NCI-H2171 treated with DMSO at 0.1 percent for 48 hours (cell line): ENCODE results near the gene ME3.
"Not testable (repeated sequence)": the region's sequence is repeated elsewhere in the genome, so short reads cannot be mapped to it uniquely, and the experiment has no call there.

Experiments
- DNase-seq: peaks from one replicate; lab custom pipeline; 2025; lab: John Stamatoyannopoulos, UW

ME3 gene

DNA sequence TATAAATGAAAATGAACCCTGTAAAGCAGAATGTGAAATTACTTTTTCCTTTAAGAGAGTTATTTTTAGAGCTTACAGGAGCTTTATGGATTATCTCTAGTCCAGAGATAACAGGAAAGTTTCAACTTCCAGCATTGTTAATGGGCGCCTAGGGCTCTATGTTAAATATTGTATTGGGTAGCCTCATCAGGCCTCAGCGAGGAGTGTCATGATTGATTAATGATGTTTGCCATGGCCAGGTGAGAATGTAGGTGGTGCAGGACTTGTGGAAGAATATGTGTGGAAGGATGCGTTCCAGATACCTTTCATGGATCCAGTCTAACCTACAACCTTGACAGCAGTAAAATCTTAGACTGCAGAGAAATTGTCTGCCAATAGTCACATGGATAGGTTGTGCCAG is 50.6 kb downstream of the ME3 start:
- DNase-seq = no peak

DNA sequence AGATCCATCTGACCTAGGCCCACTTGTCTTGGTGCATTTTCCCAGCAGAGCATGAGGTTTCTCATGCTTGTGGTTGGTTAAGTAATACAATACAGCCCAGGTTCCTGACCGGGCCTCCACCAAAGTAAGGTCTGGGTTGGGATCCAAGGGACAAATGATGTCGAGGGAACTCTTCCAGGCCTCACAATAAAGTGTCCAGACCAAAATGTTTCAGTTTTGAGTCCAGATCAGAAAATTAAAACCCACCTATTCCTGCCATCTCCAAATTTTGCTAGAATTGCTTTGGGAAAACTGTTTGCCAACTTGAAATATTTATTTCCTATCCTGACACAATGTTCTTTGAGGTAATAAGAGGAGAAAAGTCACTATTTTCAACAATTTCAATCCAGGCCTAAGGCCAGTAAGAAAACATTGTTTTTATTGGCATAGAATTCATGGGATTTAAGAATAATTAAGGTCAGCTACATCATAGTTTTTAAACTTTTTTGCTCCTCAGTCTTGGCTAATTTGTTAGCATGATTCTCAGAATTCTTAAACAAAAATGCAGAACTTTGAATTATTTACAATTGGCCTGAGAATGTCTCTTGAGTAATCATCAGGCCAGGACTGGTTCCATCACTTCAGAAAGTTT is 51.4 kb downstream of the ME3 start:
- no peak for DNase-seq

DNA sequence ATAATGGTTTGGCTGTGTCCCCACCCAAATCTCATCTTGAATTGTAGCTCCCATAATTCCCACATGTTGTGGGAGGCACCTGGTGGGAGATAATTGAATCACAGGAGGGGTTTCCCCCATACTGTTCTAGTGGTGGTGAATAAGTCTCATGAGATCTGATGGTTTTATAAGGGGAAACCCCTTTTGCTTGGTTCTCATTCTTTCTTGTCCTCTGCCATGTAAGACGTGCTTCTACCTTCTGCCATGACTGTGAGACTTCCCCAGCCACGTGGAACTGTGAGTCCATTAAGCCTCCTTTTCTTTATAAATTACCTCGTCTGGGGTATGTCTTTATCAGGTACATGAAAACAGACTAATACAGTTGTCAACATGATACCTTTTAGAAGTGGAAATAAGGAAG is 53.0 kb downstream of the ME3 start:
- not testable (repeated sequence) for DNase-seq

DNA sequence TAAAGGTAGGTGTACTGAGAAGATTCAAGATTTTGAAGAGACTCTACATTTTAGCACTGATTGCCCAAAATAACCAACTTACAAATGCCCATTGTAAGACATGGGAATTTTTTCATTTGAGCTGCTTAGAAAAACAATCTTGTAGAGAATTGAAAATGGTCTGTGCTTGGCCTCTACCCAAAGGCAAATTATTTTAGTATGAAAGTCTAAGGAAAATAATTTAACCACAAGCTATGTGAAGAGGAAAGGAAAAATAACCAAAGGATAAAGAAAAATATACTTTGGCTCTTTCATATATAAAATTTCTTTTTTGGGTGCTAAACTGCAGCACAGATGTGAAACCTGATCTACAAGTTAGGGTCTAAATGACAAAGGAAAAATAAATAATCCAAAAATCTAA is 54.9 kb downstream of the ME3 start:
- DNase-seq = no peak

DNA sequence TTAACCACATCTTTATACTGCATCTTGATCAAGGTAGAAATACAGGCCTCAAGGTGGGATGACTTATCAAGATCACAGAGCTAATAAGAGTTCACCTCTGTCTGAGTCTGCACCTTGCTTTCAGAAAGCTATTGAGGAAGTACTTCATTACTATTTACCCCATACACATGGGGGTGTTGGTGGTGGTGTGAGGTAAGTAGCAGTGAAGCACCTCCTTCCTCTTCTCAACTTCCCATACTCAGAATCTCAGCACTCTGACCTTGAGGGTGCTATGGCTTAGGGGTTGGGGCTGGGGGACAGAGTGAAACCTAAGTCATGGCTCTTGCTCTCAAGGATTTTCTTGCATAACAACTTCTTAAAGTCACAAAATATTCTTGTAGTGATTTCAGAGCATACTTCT is 56.9 kb downstream of the ME3 start:
- no peak for DNase-seq

DNA sequence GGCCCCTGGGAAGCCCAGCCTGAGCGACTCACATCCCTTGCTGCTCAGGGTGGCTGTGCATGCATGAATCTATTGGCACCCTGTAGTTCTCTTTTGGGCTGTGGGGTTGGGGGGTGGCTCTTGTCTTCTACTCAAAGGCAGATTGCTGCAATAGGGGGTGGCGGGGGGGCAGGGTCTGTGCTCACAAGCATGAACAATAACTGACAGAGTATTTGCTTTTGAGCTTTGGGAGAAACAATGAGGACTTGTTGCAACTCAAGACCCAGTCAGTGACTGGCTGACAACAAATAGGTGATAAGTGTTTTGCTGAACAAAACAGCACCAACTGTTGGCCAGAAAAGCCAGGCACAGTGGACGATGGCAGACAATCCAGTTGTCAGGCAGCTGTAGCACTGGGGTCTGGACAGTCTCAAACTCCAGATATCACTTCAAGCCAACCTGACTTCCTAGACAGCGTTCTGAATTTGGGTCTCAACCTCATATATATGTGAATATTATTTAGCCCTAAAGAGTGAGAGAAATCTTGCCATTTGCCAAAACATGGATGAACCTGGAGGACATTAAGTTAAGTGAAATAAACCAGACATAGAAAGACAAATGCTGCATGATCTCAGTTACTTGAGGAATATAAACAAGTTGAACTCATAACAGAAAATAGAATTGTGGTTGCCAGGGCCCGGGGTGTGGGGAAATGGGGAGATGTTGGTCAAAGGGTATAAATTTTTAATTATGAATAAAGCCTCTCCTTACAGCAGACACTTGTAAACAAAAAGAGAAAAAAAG is 61.7 kb downstream of the ME3 start:
- DNase-seq = no peak

DNA sequence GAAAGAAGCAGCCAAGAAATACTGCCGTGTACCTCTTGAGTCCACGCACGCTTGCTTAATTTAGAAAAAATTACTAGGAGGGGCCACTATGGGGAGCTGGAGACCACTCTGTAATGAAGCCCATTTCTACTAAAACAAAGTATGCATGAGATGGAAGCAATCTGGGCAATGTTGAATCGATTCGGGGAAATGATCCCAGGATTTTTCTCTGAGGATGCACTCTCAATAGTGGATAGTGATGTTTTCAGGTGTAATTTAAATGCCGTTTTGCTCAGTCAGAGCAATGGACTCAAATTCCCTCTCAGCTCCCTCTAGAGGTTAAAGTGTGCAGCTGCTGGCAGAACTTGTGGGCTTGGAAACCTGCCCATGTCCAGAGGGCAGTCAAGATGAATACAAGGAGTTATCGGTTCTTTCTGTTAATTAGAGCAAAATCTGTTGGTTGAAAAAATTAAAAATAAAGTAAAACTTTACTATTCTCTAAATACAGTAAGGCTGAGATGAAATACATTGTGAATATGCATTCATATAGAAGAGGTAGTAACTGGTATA is 64.1 kb downstream of the ME3 start:
- DNase-seq = peak; percentile 100

DNA sequence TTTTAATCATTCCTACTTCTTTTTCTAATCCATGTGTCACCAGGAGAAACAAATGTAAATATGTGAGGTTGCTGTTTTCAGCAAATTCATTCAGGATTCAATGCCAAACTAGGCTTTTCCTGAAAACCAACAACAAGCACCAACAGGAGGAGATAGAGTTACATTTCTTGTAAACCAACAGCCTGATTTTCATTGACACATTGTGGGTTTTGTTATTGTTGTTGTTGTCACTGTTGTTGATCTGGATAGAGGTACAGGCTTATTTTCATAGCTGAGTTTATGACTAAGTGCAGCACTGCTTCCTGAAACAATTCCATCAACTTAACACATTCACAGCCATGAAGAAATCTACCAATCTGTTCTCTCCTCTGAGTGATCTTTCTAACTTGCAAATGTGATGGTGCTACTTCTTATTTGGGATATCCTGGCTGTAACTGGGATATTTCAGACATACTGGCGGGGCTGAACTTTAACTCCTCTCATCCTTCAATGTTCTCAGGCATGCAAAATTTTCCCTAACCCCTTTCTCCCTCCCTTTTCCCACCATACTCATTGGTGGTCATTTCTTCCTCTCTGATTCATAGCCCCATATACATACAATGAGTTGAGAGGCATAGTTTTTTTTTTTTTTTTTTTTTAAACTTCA is 65.5 kb downstream of the ME3 start:
- no peak for DNase-seq

DNA sequence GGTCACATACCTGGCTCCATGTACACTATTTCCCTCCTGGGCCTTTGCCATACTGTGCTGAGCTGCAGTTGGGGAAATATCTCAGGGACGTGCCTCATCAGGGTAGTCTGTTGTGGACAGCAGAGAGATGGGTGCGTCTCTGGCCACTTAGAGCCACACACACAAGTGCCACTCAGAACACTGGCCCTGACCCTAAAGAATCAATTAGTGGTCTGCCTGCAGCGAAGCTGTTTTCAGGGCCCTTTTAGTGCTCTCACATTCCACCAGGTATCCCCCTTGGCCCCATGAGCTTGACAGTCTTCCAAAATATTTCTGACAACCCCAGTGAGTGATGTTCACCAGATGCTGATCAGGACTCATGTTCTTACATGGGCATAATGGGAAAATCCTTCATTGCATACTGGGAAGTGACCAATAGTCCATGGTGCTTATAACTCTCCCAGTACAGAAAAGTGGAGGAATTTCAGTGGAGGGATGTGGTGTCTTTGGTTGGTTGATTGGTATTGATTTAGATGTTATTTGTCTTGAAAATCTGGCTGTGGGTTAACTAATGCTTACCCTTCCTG is 66.1 kb downstream of the ME3 start:
- no peak for DNase-seq

DNA sequence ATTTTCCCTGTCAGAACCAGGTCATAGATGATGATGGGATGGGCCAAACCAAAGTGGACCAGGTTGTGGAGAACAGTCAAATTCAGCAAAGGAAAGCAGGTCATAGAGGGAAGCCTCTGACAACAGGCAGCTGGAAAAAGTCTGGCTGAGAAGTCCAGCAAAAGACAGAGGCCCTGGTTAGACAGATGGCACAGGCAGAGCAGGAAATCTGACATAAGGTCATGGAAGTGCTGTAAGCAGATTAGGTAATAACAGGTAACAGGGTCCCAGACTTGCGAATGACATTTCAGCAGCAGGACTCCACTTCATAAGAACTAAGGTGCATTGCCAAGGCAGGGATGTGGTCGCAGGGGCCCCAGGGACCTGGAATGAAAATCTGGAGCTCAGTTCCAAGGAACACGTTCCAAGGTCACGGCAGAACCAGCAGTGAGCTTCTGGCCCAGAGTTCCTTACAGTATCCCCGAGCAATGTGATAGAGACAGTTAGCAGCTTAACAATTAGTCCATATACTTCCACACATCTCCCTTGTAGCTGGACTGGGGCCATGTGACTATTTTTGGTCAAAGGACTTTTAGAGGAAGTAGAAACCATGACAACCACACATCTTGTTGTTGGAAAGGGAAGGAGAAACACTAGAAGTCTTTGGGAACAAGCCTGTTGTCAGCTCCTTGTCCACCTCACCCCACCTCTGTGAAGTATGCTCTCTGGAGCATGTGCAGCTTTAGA is 75.4 kb downstream of the ME3 start:
- DNase-seq = peak; percentile 91

DNA sequence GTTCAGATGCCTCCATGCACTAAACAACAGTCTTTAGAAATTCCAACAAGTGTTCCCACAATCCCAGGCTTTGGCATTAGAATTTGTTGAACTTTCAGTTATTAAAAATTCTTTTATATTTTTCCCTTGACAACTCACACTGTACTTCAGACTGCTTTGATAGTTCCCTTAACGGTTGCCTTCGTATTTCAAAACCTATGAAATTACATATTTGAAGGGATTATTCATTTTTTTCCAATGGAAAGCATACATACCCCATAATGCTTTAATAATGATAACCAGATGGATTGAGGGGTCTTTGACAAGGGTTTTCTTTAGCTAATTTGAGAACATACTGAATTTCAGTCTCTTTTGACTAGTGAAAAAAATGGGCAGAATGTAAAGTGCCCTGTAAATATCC is 76.5 kb downstream of the ME3 start:
- no peak for DNase-seq

DNA sequence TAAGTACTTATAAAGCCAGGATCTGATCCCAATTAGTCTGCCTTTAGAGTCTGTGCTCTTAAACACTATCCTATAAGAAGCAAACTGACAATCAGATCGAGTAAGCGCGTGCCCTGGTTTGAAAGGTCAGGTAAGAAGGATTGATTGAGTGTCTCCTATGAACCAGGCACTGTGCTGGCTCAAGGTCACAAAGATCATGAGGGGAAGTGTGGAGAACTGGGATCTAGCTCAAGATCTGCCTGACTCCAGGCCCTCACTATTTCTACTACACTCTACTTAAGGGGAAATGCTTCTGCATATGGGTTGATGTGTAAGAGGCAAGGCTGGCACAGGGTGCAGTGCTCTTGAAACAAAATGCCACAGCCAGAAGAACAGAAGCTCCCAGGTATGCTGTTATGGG is 77.0 kb downstream of the ME3 start:
- no peak for DNase-seq

DNA sequence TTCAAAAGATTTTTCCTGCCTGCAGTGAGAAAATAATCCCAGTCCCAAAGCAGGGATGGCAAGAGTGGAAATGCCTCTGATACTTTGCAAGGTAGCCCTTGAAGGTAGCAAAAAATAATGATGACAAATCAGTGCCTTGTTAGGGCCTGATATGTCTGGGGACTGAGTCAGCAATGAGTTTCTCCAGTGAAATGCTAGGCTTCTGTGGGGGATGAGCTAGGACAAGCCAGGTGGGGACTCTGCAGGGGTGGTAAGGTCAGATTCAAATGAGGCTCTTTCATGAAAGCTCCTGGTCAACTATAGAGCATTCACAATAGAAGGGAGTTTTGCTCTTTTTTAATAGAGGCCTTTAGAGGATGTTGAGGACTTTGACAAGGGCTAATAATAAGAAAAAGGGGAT is 77.7 kb downstream of the ME3 start:
- DNase-seq = no peak

DNA sequence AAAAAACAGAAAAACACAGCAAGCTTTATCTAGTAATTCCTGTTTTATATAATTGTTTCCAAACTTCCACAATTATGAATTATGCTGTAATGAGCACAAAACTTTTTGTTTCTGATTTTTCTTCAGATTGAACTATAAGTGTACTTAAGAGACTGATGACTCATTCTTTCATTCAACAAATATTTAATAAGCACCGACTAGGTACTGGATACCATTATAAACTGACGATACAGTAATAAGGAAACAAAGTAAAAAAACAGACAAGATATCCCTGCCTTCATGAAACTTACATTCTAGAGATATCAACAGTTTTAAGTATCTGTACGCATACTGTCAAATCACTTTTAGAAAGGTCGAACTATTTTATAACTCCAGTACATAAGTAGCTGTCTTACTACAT is 78.6 kb downstream of the ME3 start:
- DNase-seq = no peak

DNA sequence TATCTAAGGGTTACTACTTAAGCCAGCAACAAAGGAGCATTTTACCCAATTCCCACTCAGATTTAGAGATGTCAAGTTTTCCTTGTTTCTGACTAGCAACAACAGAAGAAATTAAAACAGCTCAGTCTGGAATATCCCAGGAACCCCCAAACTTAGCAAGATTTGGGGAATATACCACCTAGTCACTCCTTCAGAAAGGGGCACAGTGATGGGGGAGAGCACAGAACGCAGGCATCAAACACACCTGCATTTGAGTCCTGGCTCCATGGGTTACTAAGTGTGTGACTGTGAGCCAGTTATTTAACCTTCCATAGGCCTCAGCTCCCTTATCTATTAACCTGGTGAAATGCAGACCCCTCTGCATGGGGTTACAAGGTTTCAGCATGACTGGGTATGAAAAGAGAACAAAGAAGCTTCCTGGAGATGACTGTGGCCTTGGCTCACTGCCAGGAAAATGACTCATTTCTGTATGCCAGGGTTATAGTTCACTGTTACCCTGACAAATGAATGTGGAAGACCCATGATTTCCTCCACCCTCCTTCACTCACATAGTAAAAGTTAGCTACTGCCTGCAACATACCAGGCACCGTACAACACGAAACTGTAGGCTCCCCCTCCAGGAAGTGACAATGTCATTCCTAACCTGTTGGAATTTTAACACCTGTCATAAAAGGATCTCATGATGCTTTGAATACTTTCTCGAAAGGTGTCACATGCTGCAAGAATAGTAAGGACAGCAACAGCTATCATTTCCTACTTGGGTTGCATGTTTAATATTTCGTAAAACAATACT is 79.6 kb downstream of the ME3 start:
- peak; percentile 98 for DNase-seq

DNA sequence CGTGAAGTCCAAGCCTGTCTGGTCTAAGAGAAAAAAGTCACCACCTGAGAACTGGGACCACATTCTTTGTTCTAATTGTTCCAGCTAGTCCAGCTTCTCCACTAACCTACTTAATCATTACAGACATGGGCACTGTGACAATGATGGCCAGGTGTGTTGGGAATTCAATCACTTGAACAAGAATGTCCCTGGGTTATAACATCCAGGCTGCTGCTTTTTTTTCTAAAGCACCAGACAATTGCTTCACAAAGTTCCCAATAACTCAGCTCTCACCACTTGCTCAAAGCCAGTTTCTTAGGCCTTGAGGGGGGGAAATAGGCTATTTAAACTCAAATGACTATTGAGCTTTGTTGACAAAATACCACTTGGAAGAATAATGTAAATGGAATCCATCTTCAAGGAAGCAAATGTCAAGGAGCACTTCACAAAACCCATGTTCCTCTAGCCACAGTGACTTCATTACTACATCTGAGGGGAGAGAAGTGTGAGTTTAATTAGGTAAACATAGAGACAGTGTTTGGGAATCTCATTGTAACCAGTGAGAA is 80.3 kb downstream of the ME3 start:
- DNase-seq = peak; percentile 60

DNA sequence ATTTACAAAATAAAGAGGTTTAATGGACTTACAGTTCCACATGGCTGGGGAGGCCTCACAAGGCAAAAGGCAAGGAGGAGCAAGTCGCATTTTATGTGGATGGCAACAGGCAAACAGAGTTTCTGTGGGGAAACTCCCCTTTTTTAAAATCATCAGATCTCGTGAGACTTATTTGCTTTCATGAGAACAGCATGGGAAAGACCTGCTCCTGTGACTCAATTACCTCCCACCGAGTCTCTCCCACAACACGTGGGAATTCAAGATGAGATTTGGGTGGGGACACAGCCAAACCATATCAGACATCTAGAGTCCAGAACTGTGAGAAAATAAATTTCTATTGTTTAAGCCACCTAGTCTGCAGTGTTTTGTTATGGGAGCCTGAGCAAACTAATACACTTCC is 80.8 kb downstream of the ME3 start:
- no peak for DNase-seq

DNA sequence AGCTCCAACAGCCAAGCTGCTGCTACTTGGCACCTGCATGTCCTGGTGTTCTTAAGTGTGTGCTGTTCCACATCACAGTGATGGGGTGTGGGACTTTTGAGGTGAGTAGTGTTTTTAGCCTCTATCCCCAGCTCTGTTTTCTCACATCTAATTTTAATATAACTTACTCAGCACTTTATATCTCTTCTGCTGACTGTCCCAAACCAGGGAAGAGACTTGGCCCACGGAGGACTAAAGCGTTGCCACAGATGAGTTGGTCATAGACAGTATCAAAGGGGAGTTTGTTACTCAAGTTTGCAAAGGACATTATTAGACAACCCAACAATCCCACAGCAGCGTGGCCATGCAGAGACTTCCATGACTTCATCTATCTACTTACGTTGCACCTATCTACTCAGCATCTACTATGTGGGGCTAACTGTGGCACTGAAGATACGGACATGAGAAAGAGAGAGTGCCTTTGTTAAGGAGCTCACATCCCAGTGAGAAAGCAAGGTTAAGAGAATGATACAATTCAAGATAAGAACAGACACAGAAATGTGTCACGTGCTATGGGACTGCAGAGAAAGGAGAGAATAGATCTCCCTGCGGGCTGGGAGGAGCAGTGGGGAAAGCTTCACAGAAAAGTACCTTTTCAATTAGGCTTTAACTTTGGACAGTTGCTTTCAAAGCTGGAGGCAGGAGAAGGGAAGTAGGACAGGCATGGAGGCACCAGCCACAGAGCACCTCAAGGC is 82.4 kb downstream of the ME3 start:
- no peak for DNase-seq

DNA sequence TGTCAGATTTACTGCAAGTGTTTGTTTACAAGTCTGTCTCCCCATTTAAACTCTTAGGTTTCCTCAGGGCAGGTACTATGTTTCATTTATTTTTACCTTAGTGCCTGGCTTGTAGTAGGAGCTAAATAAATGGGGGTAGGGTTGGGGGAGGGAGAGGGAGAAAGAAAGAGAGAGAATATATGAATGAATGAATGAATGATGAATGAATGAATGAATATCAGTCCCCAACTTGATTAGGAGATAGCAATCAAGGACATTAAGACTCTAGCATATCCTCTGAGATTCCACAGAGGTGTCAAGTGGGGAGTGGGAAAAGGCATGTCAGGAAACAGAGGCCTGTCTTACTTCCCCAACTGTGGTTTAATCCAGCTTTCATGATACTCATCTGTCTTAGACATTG is 83.2 kb downstream of the ME3 start:
- no peak for DNase-seq

DNA sequence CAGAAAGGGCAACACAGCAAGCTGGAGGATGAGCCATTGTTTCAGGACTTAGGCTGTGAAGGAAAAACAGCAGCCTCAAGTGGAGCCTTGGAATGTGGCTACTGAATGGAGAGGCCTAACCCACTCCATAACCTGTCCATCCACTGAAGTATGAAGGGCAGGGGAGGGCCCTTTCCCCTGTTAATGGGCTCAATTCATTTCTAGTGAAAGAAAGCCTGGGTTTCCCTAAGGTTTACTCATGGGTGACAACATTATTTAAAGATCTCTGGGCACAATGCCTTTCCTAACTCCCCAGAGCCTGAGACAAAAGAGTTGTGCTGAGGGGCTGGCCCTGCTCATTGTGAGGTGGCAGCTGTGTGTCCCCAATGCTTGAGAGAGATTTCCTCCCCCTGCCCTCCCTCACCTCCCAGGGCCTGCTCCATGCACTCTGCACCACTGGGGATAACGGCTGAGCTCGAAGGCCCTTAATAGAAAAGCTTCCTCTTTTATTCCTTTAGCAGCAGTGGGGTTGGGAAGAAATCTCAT is 83.8 kb downstream of the ME3 start:
- DNase-seq = peak; percentile 78
